IPS-NIHi11 (cell line): ENCODE measurements around the gene P2RX3.

Experiments used
- DNase-seq: peaks from one replicate; pipeline ENCODE4 v3.0.0; 2012; ENCODE audit warnings: mixed read lengths, low spot score

The P2RX3 gene

GRCh38 chr11:57310091-57310490 is 28.1 kb upstream of the P2RX3 start:
- DNase-seq: no peak

- no peak for DNase-seq
Observed at GRCh38 chr11:57310630-57311086, 27.5 kb upstream of the P2RX3 start.

GRCh38 chr11:57311109-57311936 is 26.8 kb upstream of the P2RX3 start:
- DNase-seq: peak; percentile 99

- DNase-seq: no peak
Observed at GRCh38 chr11:57312511-57313021, 25.6 kb upstream of the P2RX3 start.

- DNase-seq: no peak
Observed at GRCh38 chr11:57313071-57313787, 24.9 kb upstream of the P2RX3 start.

GRCh38 chr11:57313788-57314135 is 24.4 kb upstream of the P2RX3 start:
- DNase-seq: no peak

- no peak for DNase-seq
Observed at GRCh38 chr11:57314221-57314973, 23.8 kb upstream of the P2RX3 start.

GRCh38 chr11:57315491-57315890 is 22.7 kb upstream of the P2RX3 start:
- peak; percentile 53 for DNase-seq

- no peak for DNase-seq
Observed at GRCh38 chr11:57316017-57316416, 22.1 kb upstream of the P2RX3 start.

- no peak for DNase-seq
Observed at GRCh38 chr11:57318178-57318577, 20.0 kb upstream of the P2RX3 start.

GRCh38 chr11:57320067-57320718 is 18.0 kb upstream of the P2RX3 start:
- DNase-seq: no peak

GRCh38 chr11:57320719-57321387 is 17.3 kb upstream of the P2RX3 start:
- DNase-seq: no peak

- DNase-seq: no peak
Observed at GRCh38 chr11:57321388-57322255, 16.5 kb upstream of the P2RX3 start.

- peak; percentile 83 for DNase-seq
Observed at GRCh38 chr11:57322256-57323166, 15.6 kb upstream of the P2RX3 start.

- DNase-seq: no peak
Observed at GRCh38 chr11:57323167-57323854, 14.8 kb upstream of the P2RX3 start.

GRCh38 chr11:57323855-57324153 is 14.3 kb upstream of the P2RX3 start:
- no peak for DNase-seq

GRCh38 chr11:57324154-57324885 is 13.8 kb upstream of the P2RX3 start:
- DNase-seq: peak; percentile 95
